ENCODE data around the gene RALGDS.

Gene RALGDS

DNA sequence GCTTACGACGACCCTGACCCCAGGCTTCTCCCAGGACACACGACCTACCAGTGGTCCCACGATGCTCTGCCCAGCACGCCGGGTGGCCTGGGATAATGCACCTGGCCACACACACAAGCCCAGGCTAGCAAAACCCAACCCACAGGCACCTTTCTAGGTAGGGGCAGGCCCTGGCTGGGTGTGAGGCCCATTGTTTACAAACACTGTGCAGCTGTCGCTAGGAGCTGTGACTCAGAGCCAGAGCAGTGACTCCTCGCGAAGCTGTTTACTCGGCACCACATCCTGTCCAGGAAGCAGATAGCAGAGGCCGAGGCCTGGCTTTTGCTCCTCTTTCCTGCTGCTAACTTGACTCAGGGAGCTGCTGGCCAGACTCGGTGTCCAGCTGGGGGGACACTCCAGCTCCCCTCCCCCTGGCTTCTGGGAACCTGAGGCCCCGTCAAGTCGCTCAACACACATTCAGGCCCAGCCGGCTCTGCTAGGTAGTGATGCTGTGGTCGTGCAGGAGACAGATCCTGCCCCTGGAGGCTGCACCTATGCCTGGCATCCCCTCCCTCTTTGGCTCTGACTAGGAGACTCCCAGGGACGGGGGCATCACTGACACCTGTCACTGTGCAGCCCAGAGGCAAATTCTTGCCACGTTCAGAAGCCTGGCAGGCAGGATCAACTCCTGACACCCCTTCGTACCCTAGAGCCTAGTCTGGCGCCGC lies 12.8 kb upstream of the RALGDS start:
- peak; percentile 95 for DNase-seq

DNA sequence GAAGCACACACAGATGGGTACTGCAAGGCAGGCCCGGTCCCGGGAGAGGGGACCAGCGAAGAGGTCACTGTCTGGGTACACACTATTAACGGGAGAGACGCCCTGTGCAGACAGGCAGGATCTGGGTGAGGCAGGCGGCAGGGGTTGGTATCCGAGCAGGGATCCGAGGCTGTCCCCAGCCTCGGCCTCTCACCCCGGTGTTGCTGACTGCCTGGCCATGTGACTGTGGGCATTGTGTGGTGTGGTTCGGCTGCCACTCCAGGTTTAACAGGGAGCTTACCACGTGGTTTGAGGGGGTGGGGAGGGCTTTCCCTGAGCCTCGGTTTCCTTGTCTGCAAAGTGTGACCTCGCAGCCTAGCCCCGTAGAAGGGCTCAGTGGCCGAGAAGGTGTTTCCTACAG lies 11.1 kb upstream of the RALGDS start:
- no peak for DNase-seq

DNA sequence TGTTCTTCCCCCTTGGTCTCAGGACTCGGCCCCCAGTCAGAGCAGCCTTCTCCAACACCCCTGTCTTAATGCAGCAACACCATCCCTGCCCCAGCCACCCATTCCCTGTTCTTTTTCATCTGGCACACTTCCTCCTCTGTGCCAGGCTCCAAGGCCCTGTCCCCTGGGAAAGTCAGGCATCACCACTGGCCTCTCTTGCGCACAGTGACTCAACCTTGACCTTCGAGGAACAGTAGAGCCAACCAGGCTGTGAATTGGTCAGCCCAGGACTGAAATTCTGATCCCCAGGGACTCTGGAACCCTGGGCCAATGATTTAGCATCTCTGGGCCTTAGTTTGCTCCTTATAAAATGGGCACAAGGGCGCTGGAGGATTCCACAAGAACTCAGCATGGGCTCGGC lies 10.5 kb upstream of the RALGDS start:
- no peak for DNase-seq

DNA sequence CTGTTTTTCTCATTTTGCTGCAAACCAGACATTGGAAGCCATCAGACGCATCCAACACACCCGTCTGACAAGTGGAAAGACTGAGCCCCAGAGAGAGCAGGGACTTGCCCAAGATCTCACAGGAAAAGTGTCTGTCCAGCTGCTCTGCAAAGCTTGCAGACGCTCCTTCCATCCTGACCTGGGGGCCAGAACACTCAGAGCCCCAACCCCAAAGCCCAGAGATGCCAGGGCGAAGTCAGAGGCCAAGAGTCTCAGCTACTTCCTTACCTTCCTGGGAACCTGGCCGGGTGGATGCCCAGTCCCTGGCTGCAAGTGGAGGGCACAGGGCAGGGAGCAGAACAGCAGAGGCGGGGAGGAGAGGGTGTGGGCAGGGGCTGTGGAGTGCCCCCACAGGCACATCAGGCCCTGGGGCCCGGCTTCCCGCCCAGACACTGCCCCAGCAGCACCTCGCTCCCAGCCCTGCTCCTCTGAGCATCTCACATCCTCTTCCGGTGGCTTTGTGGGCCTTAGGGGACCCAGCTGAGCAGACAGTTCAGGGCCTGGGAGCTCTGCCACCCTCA lies 9.7 kb upstream of the RALGDS start:
- DNase-seq, result no peak

- DNase-seq, result peak; percentile 90
Observed at GRCh38 chr9:133129001-133129795, 8.2 kb upstream of the RALGDS start.

GRCh38 chr9:133128152-133128551 lies 7.1 kb upstream of the RALGDS start:
- DNase-seq, result no peak

GRCh38 chr9:133127340-133127981 lies 6.4 kb upstream of the RALGDS start:
- no peak for DNase-seq

DNA sequence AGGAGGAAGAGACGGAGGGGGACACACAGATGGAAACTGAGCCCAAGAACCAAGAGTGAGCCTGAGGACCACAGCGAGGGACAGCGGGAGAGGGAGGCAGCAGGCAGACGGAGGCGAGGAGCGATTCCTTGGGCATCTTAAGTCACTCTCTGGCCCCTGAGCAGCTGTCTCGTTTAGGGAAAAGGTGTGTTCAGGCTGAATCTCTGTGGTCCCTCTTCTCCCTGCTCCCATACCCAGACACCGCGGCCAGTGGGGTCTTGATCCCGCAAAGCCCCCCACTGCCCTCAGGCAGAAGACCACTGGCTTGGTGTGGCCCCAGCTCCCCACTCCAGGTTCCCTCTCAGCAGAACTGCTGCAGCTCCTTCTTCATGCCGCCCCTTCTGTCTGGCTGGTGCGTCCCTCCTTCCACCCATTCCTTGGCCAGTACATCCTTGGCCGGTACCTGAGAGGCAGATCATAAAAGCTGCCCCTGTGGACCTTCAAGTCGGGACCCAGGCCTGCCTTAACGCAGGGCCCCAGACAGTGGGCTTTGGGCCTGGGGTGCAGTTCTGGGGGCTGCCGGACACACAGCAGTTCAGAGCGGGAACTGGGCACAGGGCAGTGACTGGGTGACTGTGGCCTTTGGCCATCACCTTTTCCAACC lies 5.8 kb upstream of the RALGDS start:
- no peak for DNase-seq

GRCh38 chr9:133125941-133126696 lies 5.1 kb upstream of the RALGDS start:
- no peak for DNase-seq

DNA sequence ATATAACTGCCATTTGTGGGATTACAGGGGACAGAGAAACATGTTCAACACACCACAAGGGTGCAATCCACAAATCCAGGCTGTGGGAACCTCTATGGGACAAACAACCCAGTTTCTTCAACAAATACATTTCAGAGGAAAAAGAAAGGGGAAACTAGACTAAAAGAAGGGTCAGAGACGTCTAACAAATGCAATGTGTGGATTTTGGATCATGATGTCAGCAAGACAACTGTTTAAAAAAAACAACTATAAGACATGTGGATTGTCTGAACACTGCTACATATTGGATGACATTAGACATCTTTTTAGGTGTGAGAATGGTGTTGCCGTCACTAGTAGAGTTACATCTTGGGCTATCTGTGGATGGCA lies 3.9 kb upstream of the RALGDS start:
- DNase-seq, result no peak

DNA sequence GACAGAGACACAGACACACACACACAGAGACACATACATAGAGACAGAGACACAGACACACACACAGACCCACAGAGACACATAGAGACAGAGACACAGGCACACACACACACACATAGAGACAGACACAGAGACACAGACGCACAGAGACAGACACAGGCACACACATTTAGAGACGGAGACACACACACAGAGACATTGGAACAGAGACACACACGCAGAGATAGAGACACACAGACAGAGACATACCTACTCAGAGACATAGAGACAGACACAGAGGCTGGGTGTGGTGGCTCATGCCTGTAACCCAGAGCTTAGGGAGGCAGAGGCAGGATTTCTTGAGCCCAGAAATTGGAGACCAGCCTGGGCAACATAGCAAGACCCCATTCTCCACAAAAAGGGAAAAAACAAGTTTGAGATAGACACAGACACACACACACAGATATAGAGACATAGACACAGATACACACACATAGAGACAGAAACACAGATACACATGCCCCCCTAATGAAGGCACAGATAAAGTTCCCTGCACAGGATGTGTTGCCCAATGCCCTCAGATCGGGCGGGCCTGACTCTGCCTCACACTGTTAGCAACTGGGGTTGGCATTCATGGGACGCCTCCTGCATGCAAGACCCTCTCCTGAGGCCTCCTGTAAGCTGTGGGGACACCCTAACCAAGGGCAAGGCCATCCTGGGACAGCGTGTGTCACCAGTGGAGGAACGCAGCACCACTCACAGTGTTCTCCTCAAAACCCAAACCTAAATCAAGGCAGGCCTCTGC lies 3.3 kb upstream of the RALGDS start:
- DNase-seq, result no peak

GRCh38 chr9:133122935-133123611 lies 2.0 kb upstream of the RALGDS start:
- no peak for DNase-seq

GRCh38 chr9:133122605-133122934 lies 1.5 kb upstream of the RALGDS start:
- no peak for DNase-seq

DNA sequence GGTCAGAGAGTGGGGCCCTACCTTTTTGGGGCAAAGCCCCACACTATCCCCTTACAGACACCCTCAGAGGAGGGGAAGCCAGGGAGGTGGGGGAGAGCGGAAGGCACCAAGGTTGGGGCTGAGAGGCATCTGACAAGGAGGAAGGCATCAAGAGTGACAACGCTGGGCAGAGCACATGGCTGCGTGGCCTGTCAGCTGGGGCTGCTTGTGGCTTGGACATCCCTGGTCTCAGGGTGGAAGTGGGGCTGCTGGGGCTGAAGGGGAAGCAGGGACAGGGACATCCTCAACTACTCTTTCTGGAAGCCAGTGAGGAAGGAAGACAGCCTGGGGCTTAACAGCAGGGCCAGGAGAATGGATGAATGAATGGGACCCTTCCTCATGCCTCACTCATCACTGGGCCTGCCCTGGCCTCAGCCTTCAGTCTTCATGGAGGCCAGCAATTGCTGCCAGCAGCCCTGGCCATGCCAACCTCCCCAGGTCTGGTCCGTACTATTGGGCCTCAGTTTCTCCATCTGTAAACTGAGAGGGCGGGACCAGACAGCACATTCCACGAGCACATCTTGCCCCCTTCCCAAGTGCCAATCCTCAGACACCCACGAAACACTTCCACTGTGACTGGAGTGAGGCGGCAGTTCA lies 993 bp upstream of the RALGDS start:
- no peak for DNase-seq

GRCh38 chr9:133120501-133121197 lies 391 bp downstream of the RALGDS start:
- DNase-seq, result peak; percentile 34

DNA sequence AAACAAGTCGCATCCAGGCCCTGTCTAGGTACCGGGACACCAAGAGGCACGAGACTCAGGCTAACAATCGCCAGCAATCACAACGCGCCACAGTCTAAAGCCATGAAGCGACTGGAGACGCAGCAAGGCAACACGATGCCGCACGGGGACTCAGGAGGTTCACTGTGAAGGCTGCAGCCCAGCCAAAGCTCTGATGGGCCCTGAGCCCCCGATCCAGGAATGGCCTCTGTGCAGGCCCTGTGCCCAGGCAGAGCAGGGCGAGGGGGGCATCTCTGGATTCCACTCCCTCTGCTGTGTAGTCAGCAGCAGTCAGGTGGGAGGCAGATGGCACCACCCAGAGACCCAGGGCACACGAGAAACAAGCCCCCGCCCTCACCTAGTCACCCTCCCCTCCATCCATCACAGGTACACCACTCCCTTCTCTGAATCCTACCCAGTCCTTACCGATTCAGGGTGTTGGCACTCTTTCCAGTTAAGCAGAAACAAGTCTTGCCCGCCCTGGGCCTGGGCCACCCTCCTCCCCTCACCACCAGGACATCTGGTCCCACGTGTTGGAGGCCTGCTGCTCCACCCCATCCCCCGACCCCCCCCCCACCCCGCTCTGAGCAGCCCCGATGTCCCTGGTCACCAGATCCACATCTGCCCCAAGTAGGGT lies 1.1 kb downstream of the RALGDS start:
- no peak for DNase-seq

GRCh38 chr9:133119103-133119845 lies 1.8 kb downstream of the RALGDS start:
- DNase-seq, result no peak

DNA sequence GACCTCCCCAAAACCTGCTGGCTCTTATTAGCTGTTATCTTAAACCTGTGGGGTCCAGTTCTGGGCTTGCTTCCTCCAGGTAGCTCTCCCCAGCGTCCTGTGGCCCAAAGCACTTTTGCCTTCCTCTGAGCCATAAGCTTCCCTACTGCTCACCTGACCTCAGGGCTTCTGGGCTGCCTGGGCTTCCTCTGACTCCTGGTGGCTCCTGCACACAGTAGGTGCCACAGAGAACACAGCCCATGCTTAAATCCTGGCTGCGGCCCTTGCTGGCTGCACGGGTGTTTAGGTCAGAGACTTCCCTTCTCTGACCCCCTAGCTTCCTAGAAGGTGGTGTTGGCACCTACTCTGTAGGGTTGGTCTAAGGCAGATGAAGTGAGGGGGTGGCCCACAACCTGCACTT lies 2.5 kb downstream of the RALGDS start:
- DNase-seq, result no peak

DNA sequence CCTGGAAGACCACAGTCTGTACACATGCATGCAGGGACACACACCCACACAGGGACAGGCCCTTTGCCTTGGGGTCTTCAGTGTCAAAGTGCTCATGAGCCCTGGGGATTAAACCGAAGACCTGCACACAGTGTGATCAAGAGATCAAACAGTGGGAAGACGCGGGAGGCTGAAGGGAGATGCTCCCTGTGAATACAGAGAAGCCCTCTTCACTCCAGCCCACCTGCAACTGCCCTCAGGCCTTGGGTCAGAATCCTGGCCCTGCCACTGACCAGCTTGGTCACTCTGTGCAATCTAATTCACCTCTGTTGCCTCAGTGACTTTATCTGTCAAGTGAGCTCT lies 2.9 kb downstream of the RALGDS start:
- no peak for DNase-seq

All from COR-L47 (cell line).